ENCODE measurements around the gene CTBP1. TPM values are rescaled to one million over a fixed set of nuclear protein-coding genes. Genes with fewer than 3 reads are reported as not detected.

CTBP1 gene
- total and polyA plus RNA-seq, 2 of the 8 experiments (the other 6 are each of a cell fraction or from before 2014, with no cell fraction given), result 128 to 185 TPM

DNA sequence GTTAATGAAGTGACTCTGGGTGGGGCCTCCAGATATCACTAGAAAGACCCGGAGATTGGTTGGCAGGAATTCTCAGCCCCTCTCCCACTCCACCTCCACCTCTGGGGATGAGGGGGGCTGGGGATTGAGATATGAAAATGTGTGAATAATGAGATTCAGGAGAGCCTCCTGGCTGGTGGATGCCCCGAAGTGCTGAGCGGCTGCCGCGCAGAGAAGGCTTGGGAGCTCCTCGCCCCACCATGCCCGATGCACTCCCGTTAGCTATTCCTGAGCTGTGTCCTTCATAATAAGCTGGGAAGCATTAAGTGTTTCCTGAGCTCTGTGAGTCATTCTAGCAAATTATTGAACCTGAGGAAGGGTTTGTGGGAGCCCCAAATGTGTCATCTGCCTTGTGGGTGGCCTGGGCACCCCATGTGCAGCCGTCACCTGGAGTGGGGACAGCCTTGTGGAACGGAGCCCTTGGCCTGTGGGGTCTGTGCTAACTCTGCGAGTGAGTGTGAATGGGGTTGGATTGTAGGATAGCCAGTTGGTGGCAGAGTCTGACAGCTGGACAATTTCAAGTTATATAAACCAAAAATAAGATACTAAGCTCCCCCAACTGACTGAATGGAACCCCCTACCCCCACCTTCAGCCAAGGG is 36.3 kb upstream of the CTBP1 start:
- no peaks in the 10 kb centered on the region for H4K20me1 ChIP-seq (replicated peaks in 1 of 2; ENCODE audit: control insufficient read depth in 1 of 2, insufficient read depth in 2 of 2, low read length in 2 of 2)
- H3K4me2 ChIP-seq (ENCODE audit: insufficient read depth in 1 of 2, low read depth in 2 of 2, low read length in 2 of 2), result no peak overlapping the region
- ChIA-PET POLR2A (ENCODE audit: partially characterized antibody) (interaction anchor here (1.6 kb wide), 1 partner anchor 15 kb away, joined by 4 read pairs; no protein-coding TSS in a partner anchor), CTCF (ENCODE audit: partially characterized antibody) (interaction anchor here (0.6 to 2.9 kb wide), 5 partner anchors 17 to 547 kb away, joined by 3 to 9 read pairs (median 7); no protein-coding TSS in a partner anchor)
- H3K9me3 ChIP-seq (ENCODE audit: insufficient read depth in 2 of 2, low read depth in 1 of 2, low read length in 1 of 2), result no peaks in the 10 kb centered on the region
- peaks cover 0 to 5% (median 0%) of the 10 kb centered on the region in 4 experiments; a peak in 1 of 7 replicates for H3K4me1 ChIP-seq (replicated peaks in 1 of 4; ENCODE audit: control insufficient read depth in 3 of 4, insufficient read depth in 4 of 4, low read length in 3 of 4)
- no peak overlapping the region for H3K4me3 ChIP-seq (ENCODE audit: extremely low read depth in 1 of 4, insufficient read depth in 2 of 4, low read depth in 3 of 4, low read length in 4 of 4)
- H2BK120ac ChIP-seq (replicated peaks; ENCODE audit: low read depth, low read length), result no peak overlapping the region
- no peak overlapping the region for H3K18ac ChIP-seq (ENCODE audit: extremely low read depth, low read length)
- WGBS, 2 experiments (ENCODE audit: extremely low coverage in 1 of 2, insufficient coverage in 1 of 2, insufficient read length in 1 of 2, insufficient replicate concordance in 2 of 2, low coverage in 1 of 2, low lambda C conversion rate in 2 of 2, missing lambda C conversion rate in 1 of 2), result 81% methylated on average over 11 of the region's 11 CpGs; no CpG with 5 or more reads in 1 of the 2 experiments
- no peak overlapping the region for H3K27ac ChIP-seq (ENCODE audit: low read depth, low read length)
- no peak overlapping the region for H3K4ac ChIP-seq (replicated peaks; ENCODE audit: insufficient read length, low read depth, low read length)
- no peak overlapping the region for H3K9ac ChIP-seq (replicated peaks in 1 of 4; ENCODE audit: extremely low read depth in 1 of 4, low read depth in 3 of 4, low read length in 3 of 4)
- H2AK5ac ChIP-seq (ENCODE audit: low read depth, low read length), result no peak overlapping the region
- no peak overlapping the region for H2AFZ ChIP-seq (ENCODE audit: low read length)
- H4K91ac ChIP-seq (replicated peaks; ENCODE audit: insufficient read length, low read length), result no peak overlapping the region
- no peak overlapping the region for H3K56ac ChIP-seq (replicated peaks; ENCODE audit: insufficient read length, low read depth, low read length)
- H2BK12ac ChIP-seq (ENCODE audit: low read depth, low read length), result no peak overlapping the region
- FAIRE-seq (no peak), DNase-seq (ENCODE audit: low read depth in 1 of 2, low spot score in 2 of 2) (no peak)
- H3K23ac ChIP-seq (ENCODE audit: insufficient read length), result no peak overlapping the region
- H2BK15ac ChIP-seq (ENCODE audit: low read length), result no peak overlapping the region
- peaks cover 3 to 6% of the 10 kb centered on the region in 2 experiments for H3K79me2 ChIP-seq (ENCODE audit: control insufficient read depth in 1 of 2, insufficient read depth in 2 of 2, low read length in 2 of 2)
- no peak overlapping the region for H4K8ac ChIP-seq (ENCODE audit: extremely low read depth, insufficient read depth, low read length)
- H3K36me3 ChIP-seq (ENCODE audit: control insufficient read depth in 2 of 4, insufficient read depth in 4 of 4, low read length in 3 of 4), result no peaks in the 10 kb centered on the region
- H3K79me1 ChIP-seq (ENCODE audit: low read depth, low read length), result no peaks in the 10 kb centered on the region
- 0 out of 7 replicates have a peak, but pooled peaks cover 0 to 2% (median 0%) of the 10 kb centered on the region in 4 experiments for H3K27me3 ChIP-seq (replicated peaks in 1 of 4; ENCODE audit: control insufficient read depth in 3 of 4, extremely low read depth in 1 of 4, insufficient read depth in 3 of 4, low read length in 3 of 4)
- peaks cover 2% of the 10 kb centered on the region; the same call in 1 of the 2 replicates for H3K23me2 ChIP-seq (ENCODE audit: low read depth, low read length)
- no peak overlapping the region for H2BK20ac ChIP-seq (ENCODE audit: low read length)
- H4K5ac ChIP-seq (ENCODE audit: insufficient read length, low read depth, low read length), result no peak overlapping the region
- H3K14ac ChIP-seq (ENCODE audit: insufficient read length), result no peak overlapping the region
- no peak overlapping the region for H2BK5ac ChIP-seq (ENCODE audit: low read depth, low read length)
- TF ChIP-seq CTBP2 (IDR thresholded peaks at IDR 0.05; ENCODE audit: borderline replicate concordance, insufficient read depth, insufficient read length, low read length) (no peak), BACH1 (IDR thresholded peaks at IDR 0.05; ENCODE audit: low read length) (no peak), RXRA (IDR thresholded peaks at IDR 0.05; ENCODE audit: insufficient read depth, low read depth, low read length) (no peak)
